H9 (cell line): ENCODE measurements around the gene PDPK1. TPM values are rescaled to one million over a fixed set of nuclear protein-coding genes. Genes with fewer than 3 reads are reported as not detected.
A peak's percentile ranks its signal among the peaks of the same experiment; 100 is the strongest.

Experiments
- DNase-seq: peaks from one replicate; pipeline ENCODE4 v3.0.0-alpha.2; 2017
- H2AFZ ChIP-seq: one replicate; pipeline ENCODE4 v1.6.1; 2013; ENCODE audit warnings: mild to moderate bottlenecking, low read length, control low read depth, moderate library complexity
- H2AK5ac ChIP-seq: 2 replicates; pipeline ENCODE4 v1.6.1; 2013; ENCODE audit warnings: low read length, control low read depth, mixed read lengths; ENCODE audit not compliant: insufficient read length
- H2BK120ac ChIP-seq: one replicate; pipeline ENCODE4 v1.6.1; 2013; ENCODE audit warnings: low read depth, mild to moderate bottlenecking, low read length, control low read depth, inconsistent platforms; ENCODE audit not compliant: poor library complexity, severe bottlenecking
- H2BK12ac ChIP-seq: 2 replicates; pipeline ENCODE4 v1.6.1; 2013; ENCODE audit warnings: low read length, control low read depth, mixed read lengths, low read depth; ENCODE audit not compliant: insufficient read length
- H2BK15ac ChIP-seq: 2 replicates; pipeline ENCODE4 v1.6.1; 2013; ENCODE audit warnings: low read depth, low read length, control low read depth
- H2BK20ac ChIP-seq: one replicate; pipeline ENCODE4 v1.6.1; 2013; ENCODE audit warnings: low read depth, mild to moderate bottlenecking, low read length, control low read depth, inconsistent platforms; ENCODE audit not compliant: poor library complexity, severe bottlenecking
- H2BK5ac ChIP-seq: 2 replicates; pipeline ENCODE4 v1.6.1; 2013; ENCODE audit warnings: low read length, control low read depth, mixed read lengths; ENCODE audit not compliant: insufficient read length
- H3K14ac ChIP-seq: 2 replicates; pipeline ENCODE4 v1.6.1; 2013; ENCODE audit warnings: low read length, control low read depth; ENCODE audit not compliant: insufficient read depth
- H3K18ac ChIP-seq: 2 replicates; pipeline ENCODE4 v1.6.1; 2013; ENCODE audit warnings: low read depth, mild to moderate bottlenecking, mixed read lengths, low read length, control low read depth; ENCODE audit not compliant: insufficient read length
- H3K23ac ChIP-seq: 2 replicates; pipeline ENCODE4 v1.6.1; 2013; ENCODE audit warnings: low read length, control low read depth, mixed read lengths, low read depth; ENCODE audit not compliant: insufficient read length
- H3K23me2 ChIP-seq: 2 replicates; pipeline ENCODE4 v1.6.1; 2013; ENCODE audit warnings: low read depth, mild to moderate bottlenecking, mixed read lengths, low read length, control low read depth; ENCODE audit not compliant: insufficient read length, poor library complexity, severe bottlenecking
- H3K27ac ChIP-seq: 2 replicates; pipeline ENCODE4 v1.5.1; 2013; ENCODE audit warnings: low read length, control low read depth, mixed read lengths, low read depth; ENCODE audit not compliant: insufficient read length
- H3K27me3 ChIP-seq: 2 replicates; pipeline ENCODE4 v1.6.1; 2013; ENCODE audit warnings: low read length, control low read depth, inconsistent platforms; ENCODE audit not compliant: insufficient read depth
- H3K4ac ChIP-seq: 2 replicates; pipeline ENCODE4 v1.6.1; 2013; ENCODE audit warnings: low read depth, mild to moderate bottlenecking, control low read depth, inconsistent platforms, low read length, moderate library complexity
- H3K4me1 ChIP-seq: 2 replicates; pipeline ENCODE4 v1.6.1; 2013; ENCODE audit warnings: low read length, control low read depth, inconsistent platforms; ENCODE audit not compliant: insufficient read depth
- H3K4me2 ChIP-seq: 2 replicates; pipeline ENCODE4 v1.6.1; 2013; ENCODE audit warnings: low read length, control low read depth, mixed read lengths; ENCODE audit not compliant: insufficient read length, insufficient read depth
- H3K56ac ChIP-seq: 2 replicates; pipeline ENCODE4 v1.6.1; 2013; ENCODE audit warnings: low read depth, mild to moderate bottlenecking, mixed read lengths, low read length, control low read depth; ENCODE audit not compliant: insufficient read length
- H3K79me1 ChIP-seq: 2 replicates; pipeline ENCODE4 v1.6.1; 2013; ENCODE audit warnings: low read depth, mild to moderate bottlenecking, moderate library complexity, low read length, control low read depth, inconsistent platforms; ENCODE audit not compliant: insufficient read depth, poor library complexity, severe bottlenecking
- H3K79me2 ChIP-seq: 2 replicates; pipeline ENCODE4 v1.6.1; 2013; ENCODE audit warnings: low read length, control low read depth, inconsistent platforms; ENCODE audit not compliant: insufficient read depth
- H3K9ac ChIP-seq: 2 replicates; pipeline ENCODE4 v1.6.1; 2013; ENCODE audit warnings: low read length, control low read depth, mixed read lengths; ENCODE audit not compliant: insufficient read length; ENCODE audit errors: extremely low read depth
- H3K9me3 ChIP-seq: one replicate; pipeline ENCODE4 v1.6.1; 2013; ENCODE audit warnings: low read depth, low read length, inconsistent platforms; ENCODE audit not compliant: control insufficient read depth
- H3T11ph ChIP-seq: one replicate; pipeline ENCODE4 v1.6.1; 2013; ENCODE audit warnings: mild to moderate bottlenecking, low read length, control low read depth, inconsistent platforms
- H4K20me1 ChIP-seq: one replicate; pipeline ENCODE4 v1.6.1; 2013; ENCODE audit not compliant: control insufficient read depth, insufficient read length, insufficient read depth
- H4K5ac ChIP-seq: 2 replicates; pipeline ENCODE4 v1.6.1; 2013; ENCODE audit warnings: low read depth, mild to moderate bottlenecking, mixed read lengths, low read length, control low read depth; ENCODE audit not compliant: insufficient read length
- H4K8ac ChIP-seq: replicated peaks from 2 replicates; pipeline ENCODE4 v1.6.1; 2013; ENCODE audit warnings: low read length, control low read depth, mixed read lengths, low read depth; ENCODE audit not compliant: insufficient read length
- H4K91ac ChIP-seq: 2 replicates; pipeline ENCODE4 v1.6.1; 2013; ENCODE audit warnings: low read depth, mild to moderate bottlenecking, moderate library complexity, mixed read lengths, low read length, control low read depth; ENCODE audit not compliant: insufficient read length
- H3K27ac Mint-ChIP-seq, 3 experiments: 2 replicates in 2 of 3; 3 replicates in 1 of 3; pipeline ENCODE4 v1.8.0; 2020 to 2021; ENCODE audit warnings: mixed read lengths in 3 of 3, mild to moderate bottlenecking in 1 of 3, moderate library complexity in 1 of 3
- H3K27me3 Mint-ChIP-seq: 2 replicates; pipeline ENCODE4 v1.8.0; 2021; ENCODE audit warnings: low read depth, mild to moderate bottlenecking, moderate library complexity, mixed read lengths
- H3K36me3 Mint-ChIP-seq, 3 experiments: 2 replicates in 2 of 3; 3 replicates in 1 of 3; pipeline ENCODE4 v1.8.0; 2020 to 2021; ENCODE audit warnings: low read depth in 3 of 3, mixed read lengths in 3 of 3; ENCODE audit not compliant: insufficient read depth in 1 of 3
- H3K4me1 Mint-ChIP-seq, 2 experiments: 2 replicates each; pipeline ENCODE4 v1.8.0; 2020; ENCODE audit warnings: mixed read lengths in 2 of 2
- H3K4me3 Mint-ChIP-seq, 2 experiments: 2 replicates in 1 of 2; 3 replicates in 1 of 2; pipeline ENCODE4 v1.8.0; 2020 to 2021; ENCODE audit warnings: mild to moderate bottlenecking in 2 of 2, mixed read lengths in 2 of 2, moderate library complexity in 1 of 2
- H3K9me3 Mint-ChIP-seq, 2 experiments: 2 replicates in 1 of 2; 3 replicates in 1 of 2; pipeline ENCODE4 v1.8.0; 2020; ENCODE audit warnings: mild to moderate bottlenecking in 2 of 2, mixed read lengths in 2 of 2, moderate library complexity in 1 of 2
- WGBS: extraction: QIAGEN DNeasy Blood & Tissue Kit; methylation state at CpG from one replicate; pipeline ENCODE4 v1.1.7; 2013; ENCODE audit warnings: missing lambda C conversion rate, low lambda C conversion rate, mixed read lengths; ENCODE audit not compliant: insufficient read length; ENCODE audit errors: extremely low coverage; 5-methylcytosine and 5-hydroxymethylcytosine counted together
- total RNA-seq: library from RNA; stranded (reverse); gene quantifications from 2 replicates; pipeline ENCODE4 v1.2.1, GENCODE V29; 2021
- TF ChIP-seq, protein P1 (sequence below): fragments of 200-600 bp; sonication (generic); conservative IDR thresholded peaks from 3 replicates; pipeline ENCODE4 v1.8.0; 2021; ENCODE audit warnings: antibody characterized with exemption, mild to moderate bottlenecking

PDPK1 gene
- total RNA-seq, 1 experiment from 2014 or later: 32.8 TPM

DNA sequence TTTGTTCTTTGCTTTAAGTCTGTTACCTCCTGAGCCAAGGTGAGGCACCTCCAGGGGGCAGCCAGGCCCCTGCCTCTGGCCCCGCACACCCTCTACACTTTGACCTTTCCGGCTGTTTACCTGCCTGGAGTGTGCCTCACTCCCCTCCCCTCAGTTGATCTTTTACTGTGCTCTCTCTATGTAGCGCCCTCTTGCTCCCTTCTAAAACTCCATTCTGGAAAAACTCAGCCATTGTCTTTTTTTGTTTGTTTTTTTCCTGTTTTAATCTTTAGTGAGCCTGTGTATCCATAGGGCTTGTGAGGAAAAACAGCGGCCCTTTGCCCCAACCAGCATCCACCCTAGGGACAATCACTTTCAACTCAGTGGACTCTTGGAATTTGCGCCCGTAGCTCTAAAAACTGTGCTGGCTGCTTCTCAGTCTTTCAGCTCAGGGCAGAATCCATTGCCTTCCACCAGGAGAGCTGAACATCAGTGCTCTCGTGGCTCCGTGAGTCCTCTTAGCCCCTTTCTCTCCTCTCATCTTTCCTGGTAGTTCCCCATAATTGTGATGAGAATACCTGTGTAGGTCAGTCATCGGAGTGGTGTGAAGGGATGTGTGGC lies 13.4 kb upstream of the PDPK1 start:
- Histone ChIP-seq H3K27ac (no peak overlapping the region), H4K5ac (no peak overlapping the region), H3K27me3 (no peaks in the 10 kb centered on the region), H2BK20ac (no peak overlapping the region), H4K20me1 (no peaks in the 10 kb centered on the region), H3K9me3 (no peaks in the 10 kb centered on the region), H3K4ac (no peak overlapping the region), H4K8ac (no peak overlapping the region), H3K4me2 (no peak overlapping the region), H2BK5ac (no peak overlapping the region), H3K18ac (no peak overlapping the region), H2BK15ac (no peak overlapping the region), H2BK120ac (no peak overlapping the region), H3K4me1 (no peaks in the 10 kb centered on the region), H3K9ac (no peak overlapping the region), H3K14ac (no peak overlapping the region), H2AFZ (no peak overlapping the region), H3K79me2 (no peaks in the 10 kb centered on the region), H3K23ac (no peak overlapping the region), H2AK5ac (no peak overlapping the region), H2BK12ac (no peak overlapping the region), H3K56ac (no peak overlapping the region), H3K23me2 (peaks cover 4% of the 10 kb centered on the region), H4K91ac (no peak overlapping the region), H3K79me1 (peaks cover 2% of the 10 kb centered on the region), H3T11ph (no peak overlapping the region)
- Mint-ChIP-seq H3K9me3 (no peaks in the 10 kb centered on the region), H3K27ac (peak overlapping the region in 2 of 3 experiments; percentile 55 to 97; a peak in 3 of 7 replicates), H3K27me3 (no peaks in the 10 kb centered on the region; the same call in 1 of the 2 replicates), H3K4me1 (peaks cover 8 to 16% of the 10 kb centered on the region in 2 experiments), H3K4me3 (no peak overlapping the region), H3K36me3 (peaks cover 6 to 47% (median 29%) of the 10 kb centered on the region in 3 experiments; a peak in 6 of 7 replicates)
- DNase-seq: peak; percentile 32
- TF ChIP-seq, protein P1, sequence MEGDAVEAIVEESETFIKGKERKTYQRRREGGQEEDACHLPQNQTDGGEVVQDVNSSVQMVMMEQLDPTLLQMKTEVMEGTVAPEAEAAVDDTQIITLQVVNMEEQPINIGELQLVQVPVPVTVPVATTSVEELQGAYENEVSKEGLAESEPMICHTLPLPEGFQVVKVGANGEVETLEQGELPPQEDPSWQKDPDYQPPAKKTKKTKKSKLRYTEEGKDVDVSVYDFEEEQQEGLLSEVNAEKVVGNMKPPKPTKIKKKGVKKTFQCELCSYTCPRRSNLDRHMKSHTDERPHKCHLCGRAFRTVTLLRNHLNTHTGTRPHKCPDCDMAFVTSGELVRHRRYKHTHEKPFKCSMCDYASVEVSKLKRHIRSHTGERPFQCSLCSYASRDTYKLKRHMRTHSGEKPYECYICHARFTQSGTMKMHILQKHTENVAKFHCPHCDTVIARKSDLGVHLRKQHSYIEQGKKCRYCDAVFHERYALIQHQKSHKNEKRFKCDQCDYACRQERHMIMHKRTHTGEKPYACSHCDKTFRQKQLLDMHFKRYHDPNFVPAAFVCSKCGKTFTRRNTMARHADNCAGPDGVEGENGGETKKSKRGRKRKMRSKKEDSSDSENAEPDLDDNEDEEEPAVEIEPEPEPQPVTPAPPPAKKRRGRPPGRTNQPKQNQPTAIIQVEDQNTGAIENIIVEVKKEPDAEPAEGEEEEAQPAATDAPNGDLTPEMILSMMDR: peak; percentile 18; the same call in 2 of the 3 replicates
- WGBS: no CpG with 5 or more reads among the region's 9 CpGs
